H1 (cell line): Measurements from ENCODE around the gene KCTD8. TPM values are rescaled to one million over a fixed set of nuclear protein-coding genes. Genes with fewer than 3 reads are reported as not detected.

Experiments used
- CTCF ChIA-PET: fragments of 300-600 bp; sonication (Branson Sonifier 250); formaldehyde crosslinking; loops from one replicate; lab custom pipeline; 2021; ENCODE audit not compliant: partially characterized antibody; lab: Charles Lee
- POLR2A ChIA-PET: fragments of 300-600 bp; sonication (Branson Sonifier 250); formaldehyde crosslinking; loops from one replicate; lab custom pipeline; 2021; ENCODE audit warnings: inconsistent platforms; ENCODE audit not compliant: partially characterized antibody; lab: Charles Lee
- DNase-seq, 2 experiments: peaks; one replicate each; pipeline versions ENCODE4 v3.0.0 to v3.0.0-alpha.2; 2010 to 2022; ENCODE audit warnings: low spot score in 2 of 2, low read depth in 1 of 2, mixed read lengths in 1 of 2
- FAIRE-seq: peaks from 2 replicates; lab custom pipeline; 2011; peaks lifted over from hg19 to GRCh38; lab: Jason Lieb, UNC
- H2AFZ ChIP-seq: 2 replicates; pipeline ENCODE4 v1.8.1; 2012; ENCODE audit warnings: low read length, inconsistent platforms
- H2AK5ac ChIP-seq: 2 replicates; pipeline ENCODE4 v1.6.1; 2013; ENCODE audit warnings: low read depth, low read length
- H2BK120ac ChIP-seq: replicated peaks from 2 replicates; pipeline ENCODE3; 2013; ENCODE audit warnings: low read depth, low read length, inconsistent platforms
- H2BK12ac ChIP-seq: 2 replicates; pipeline ENCODE4 v1.6.1; 2013; ENCODE audit warnings: low read depth, low read length
- H2BK15ac ChIP-seq: 2 replicates; pipeline ENCODE4 v1.6.1; 2013; ENCODE audit warnings: low read length
- H2BK20ac ChIP-seq: 2 replicates; pipeline ENCODE4 v1.6.1; 2013; ENCODE audit warnings: low read length
- H2BK5ac ChIP-seq: 2 replicates; pipeline ENCODE4 v1.6.1; 2013; ENCODE audit warnings: low read depth, low read length
- H3K14ac ChIP-seq: 2 replicates; pipeline ENCODE4 v1.6.1; 2013; ENCODE audit warnings: inconsistent platforms; ENCODE audit not compliant: insufficient read length
- H3K18ac ChIP-seq: 2 replicates; pipeline ENCODE4 v1.6.1; 2013; ENCODE audit warnings: low read length; ENCODE audit errors: extremely low read depth
- H3K23ac ChIP-seq: 2 replicates; pipeline ENCODE4 v1.6.1; 2013; ENCODE audit warnings: inconsistent platforms; ENCODE audit not compliant: insufficient read length
- H3K23me2 ChIP-seq: 2 replicates; pipeline ENCODE4 v1.6.1; 2013; ENCODE audit warnings: low read depth, low read length
- H3K27ac ChIP-seq: 2 replicates; pipeline ENCODE4 v1.6.1; 2011; ENCODE audit warnings: low read depth, low read length, inconsistent platforms
- H3K27me3 ChIP-seq, 4 experiments: replicated peaks in 1 of 4; 1 replicate in 1 of 4; 2 replicates in 3 of 4; pipeline versions ENCODE4 v1.6.1 to v1.8.1; 2011 to 2013; ENCODE audit warnings: low read length in 3 of 4, mild to moderate bottlenecking in 3 of 4, inconsistent platforms in 2 of 4, mixed read lengths in 2 of 4, moderate library complexity in 1 of 4; ENCODE audit not compliant: control insufficient read depth in 3 of 4, insufficient read depth in 3 of 4; ENCODE audit errors: extremely low read depth in 1 of 4
- H3K36me3 ChIP-seq, 4 experiments: 2 replicates each; pipeline versions ENCODE4 v1.6.1 to v1.8.1; 2011 to 2013; ENCODE audit warnings: mild to moderate bottlenecking in 4 of 4, low read length in 3 of 4, moderate library complexity in 2 of 4, control low read depth in 1 of 4, inconsistent platforms in 1 of 4; ENCODE audit not compliant: insufficient read depth in 4 of 4, control insufficient read depth in 2 of 4
- H3K4ac ChIP-seq: replicated peaks from 2 replicates; pipeline ENCODE3; 2013; ENCODE audit warnings: low read length, low read depth, mixed read lengths, inconsistent platforms; ENCODE audit not compliant: insufficient read length
- H3K4me1 ChIP-seq, 4 experiments: replicated peaks in 1 of 4; 1 replicate in 1 of 4; 2 replicates in 3 of 4; pipeline versions ENCODE4 v1.6.1 to v1.8.1; 2011 to 2013; ENCODE audit warnings: low read length in 3 of 4, inconsistent platforms in 2 of 4, mixed read lengths in 1 of 4; ENCODE audit not compliant: insufficient read depth in 4 of 4, control insufficient read depth in 3 of 4
- H3K4me2 ChIP-seq, 2 experiments: 2 replicates each; pipeline versions ENCODE4 v1.6.1 to v1.8.1; 2011 to 2013; ENCODE audit warnings: low read depth in 2 of 2, low read length in 2 of 2, control low read depth in 1 of 2, inconsistent platforms in 1 of 2, mild to moderate bottlenecking in 1 of 2; ENCODE audit not compliant: insufficient read depth in 1 of 2
- H3K4me3 ChIP-seq, 4 experiments: fragments of 200-600, 300-600 bp in 1 of 4; sonication (generic), shearing (Covaris generic), sonication (Bioruptor Twin) in 1 of 4; 2 replicates each; pipeline versions ENCODE4 v1.5.1 to v1.8.1; 2011 to 2016; ENCODE audit warnings: low read length in 4 of 4, low read depth in 3 of 4, control low read depth in 2 of 4, inconsistent platforms in 2 of 4, mild to moderate bottlenecking in 2 of 4, mixed read lengths in 1 of 4, moderate library complexity in 1 of 4; ENCODE audit not compliant: insufficient read depth in 2 of 4; ENCODE audit errors: extremely low read depth in 1 of 4
- H3K56ac ChIP-seq: replicated peaks from 2 replicates; pipeline ENCODE3; 2013; ENCODE audit warnings: low read depth, mild to moderate bottlenecking, mixed read lengths, low read length, inconsistent platforms; ENCODE audit not compliant: insufficient read length
- H3K79me1 ChIP-seq: 2 replicates; pipeline ENCODE4 v1.6.1; 2013; ENCODE audit warnings: low read depth, low read length, control low read depth
- H3K79me2 ChIP-seq, 2 experiments: 2 replicates each; pipeline versions ENCODE4 v1.6.1 to v1.8.1; 2012 to 2013; ENCODE audit warnings: low read length in 2 of 2, mild to moderate bottlenecking in 2 of 2, inconsistent platforms in 1 of 2; ENCODE audit not compliant: insufficient read depth in 2 of 2, control insufficient read depth in 1 of 2
- H3K9ac ChIP-seq, 4 experiments: replicated peaks in 1 of 4; 1 replicate in 1 of 4; 2 replicates in 3 of 4; pipeline versions ENCODE4 v1.6.1 to v1.8.1; 2011 to 2013; ENCODE audit warnings: low read depth in 3 of 4, low read length in 3 of 4, control low read depth in 2 of 4, mild to moderate bottlenecking in 2 of 4, moderate library complexity in 2 of 4, inconsistent platforms in 1 of 4; ENCODE audit errors: extremely low read depth in 1 of 4
- H3K9me3 ChIP-seq, 2 experiments: 2 replicates each; pipeline versions ENCODE4 v1.6.1 to v1.8.1; 2012 to 2013; ENCODE audit warnings: mild to moderate bottlenecking in 2 of 2, moderate library complexity in 2 of 2, control low read depth in 1 of 2, inconsistent platforms in 1 of 2, low read depth in 1 of 2, low read length in 1 of 2, mixed read lengths in 1 of 2; ENCODE audit not compliant: insufficient read depth in 2 of 2
- H4K20me1 ChIP-seq, 2 experiments: replicated peaks in 1 of 2; 2 replicates each; pipeline versions ENCODE3 to v1.8.1; 2011 to 2013; ENCODE audit warnings: inconsistent platforms in 2 of 2, low read length in 2 of 2, mild to moderate bottlenecking in 1 of 2; ENCODE audit not compliant: insufficient read depth in 2 of 2, control insufficient read depth in 1 of 2
- H4K5ac ChIP-seq: 2 replicates; pipeline ENCODE4 v1.6.1; 2013; ENCODE audit warnings: low read length, low read depth, mixed read lengths, inconsistent platforms; ENCODE audit not compliant: insufficient read length
- H4K8ac ChIP-seq: 2 replicates; pipeline ENCODE4 v1.8.0; 2013; ENCODE audit warnings: mild to moderate bottlenecking, moderate library complexity, low read length, inconsistent platforms; ENCODE audit not compliant: insufficient read depth; ENCODE audit errors: extremely low read depth
- H4K91ac ChIP-seq: replicated peaks from 2 replicates; pipeline ENCODE3; 2013; ENCODE audit warnings: low read length, mixed read lengths, inconsistent platforms; ENCODE audit not compliant: insufficient read length
- MAFK ChIP-seq: IDR thresholded peaks from 2 replicates; pipeline ENCODE4 v1.6.1; 2012; ENCODE audit warnings: low read depth, mild to moderate bottlenecking, improper control_type of control experiment, low read length
- POU5F1 ChIP-seq: IDR thresholded peaks from 2 replicates; pipeline ENCODE4 v1.6.1; 2011; ENCODE audit warnings: low read depth, mild to moderate bottlenecking, low read length, moderate library complexity
- SIN3A ChIP-seq, 2 experiments: IDR thresholded peaks in 1 of 2; conservative IDR thresholded peaks in 1 of 2; 2 replicates each; pipeline ENCODE4 v1.6.1; 2011 to 2012; ENCODE audit warnings: low read length in 2 of 2, improper control_type of control experiment in 1 of 2, low read depth in 1 of 2, mild to moderate bottlenecking in 1 of 2
- SUZ12 ChIP-seq: fragments of 200-600 bp; sonication (generic); IDR thresholded peaks from 2 replicates; pipeline ENCODE4 v1.6.1; 2012; ENCODE audit warnings: mild to moderate bottlenecking, inconsistent platforms, low read length, moderate library complexity, mixed read lengths
- WGBS, 2 experiments: shearing (Covaris generic) in 1 of 2; methylation state at CpG; one replicate each; pipeline versions ENCODE4 v1.1.6 to v1.1.7; 2013 to 2015; ENCODE audit warnings: low lambda C conversion rate in 2 of 2, mixed read lengths in 2 of 2, inconsistent platforms in 1 of 2, low coverage in 1 of 2, missing lambda C conversion rate in 1 of 2; ENCODE audit not compliant: insufficient replicate concordance in 2 of 2, insufficient coverage in 1 of 2, insufficient read length in 1 of 2; ENCODE audit errors: extremely low coverage in 1 of 2, missing lambda C conversion rate in 1 of 2; 5-methylcytosine and 5-hydroxymethylcytosine counted together
- polyA plus RNA-seq, 7 experiments: library from polyadenylated mRNA; depleted of rRNA in 3 of 7; stranded (reverse) in 5 of 7; unstranded in 2 of 7; fragments of >200 nt in 5 of 7; fragments of 200-250 nt in 2 of 7; gene quantifications; 1 replicate in 5 of 7; 2 replicates in 1 of 7; 4 replicates in 1 of 7; pipeline versions ENCODE4 v1.2.1 to v1.2.3, GENCODE V29; 2011 to 2013; ENCODE audit warnings: missing spikeins in 2 of 7, mixed read lengths in 2 of 7
- total RNA-seq: library from RNA; stranded (reverse); fragmentation: NEBNext Ultra II Directional; extraction: Animal tissue kit (Norgen Biotek cat#: 25700); gene quantifications from 2 replicates; pipeline ENCODE4 v1.2.1, GENCODE V29; 2021
- TF ChIP-seq, protein P1 (sequence below): IDR thresholded peaks from 2 replicates; pipeline ENCODE4 v1.6.1; 2011; ENCODE audit warnings: low read depth, mild to moderate bottlenecking, low read length; ENCODE audit not compliant: insufficient read depth

The KCTD8 gene
- total and polyA plus RNA-seq, 2 of the 8 experiments (the other 6 are each of a cell fraction or from before 2014, with no cell fraction given): 2.9 to 3.7 TPM

DNA sequence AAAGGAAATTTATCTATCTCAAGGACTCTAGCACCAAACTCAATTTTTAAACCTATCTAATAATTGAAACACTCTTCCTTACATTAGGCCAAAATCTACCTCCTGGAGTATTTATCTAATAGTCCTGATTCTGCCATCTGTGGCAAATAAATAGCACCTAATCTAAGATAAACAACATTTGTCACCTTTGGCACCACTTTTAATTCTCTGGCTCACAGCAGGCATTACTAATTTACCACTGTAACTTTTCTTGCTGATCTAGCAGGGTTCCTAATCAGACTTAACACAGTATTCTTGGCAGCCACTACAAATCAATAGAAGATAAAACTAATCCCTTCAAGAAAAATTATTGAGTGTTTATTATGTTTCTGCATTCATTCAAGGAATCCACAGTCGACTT is 161.1 kb downstream of the KCTD8 start:
- H3K4me1 ChIP-seq: no peaks in the 10 kb centered on the region
- no peak overlapping the region for H3K4me3 ChIP-seq
- no peak overlapping the region for H2BK120ac ChIP-seq
- no peak overlapping the region for H3K4me2 ChIP-seq
- no peak overlapping the region for H2BK12ac ChIP-seq
- H2BK20ac ChIP-seq: no peak overlapping the region
- H3K27ac ChIP-seq: no peak overlapping the region
- no peaks in the 10 kb centered on the region for H3K79me1 ChIP-seq
- no peak overlapping the region for H2AFZ ChIP-seq
- H4K91ac ChIP-seq: no peak overlapping the region
- H3K23me2 ChIP-seq: no peaks in the 10 kb centered on the region; the same call in 1 of the 2 replicates
- TF ChIP-seq, protein P1, sequence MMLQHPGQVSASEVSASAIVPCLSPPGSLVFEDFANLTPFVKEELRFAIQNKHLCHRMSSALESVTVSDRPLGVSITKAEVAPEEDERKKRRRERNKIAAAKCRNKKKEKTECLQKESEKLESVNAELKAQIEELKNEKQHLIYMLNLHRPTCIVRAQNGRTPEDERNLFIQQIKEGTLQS: no peak
- TF ChIP-seq SIN3A (conservative IDR thresholded peaks at IDR 0.05 in 1 of 2, IDR thresholded peaks at IDR 0.05 in 1 of 2; ENCODE audit: low read depth in 1 of 2, low read length in 2 of 2) (no peak), POU5F1 (no peak), SUZ12 (no peak), MAFK (no peak)
- no peak overlapping the region for H2AK5ac ChIP-seq
- DNase-seq (no peak), FAIRE-seq (no peak)
- POLR2A ChIA-PET: no interaction called here
- no peak overlapping the region for H3K56ac ChIP-seq
- H3K14ac ChIP-seq: no peak overlapping the region
- 71% methylated on average over 1 of the region's 1 CpG; no CpG with 5 or more reads in 1 of the 2 experiments for WGBS, 2 experiments
- H4K20me1 ChIP-seq: peaks cover 0 to 2% of the 10 kb centered on the region in 2 experiments
- H3K18ac ChIP-seq: no peak overlapping the region
- no peaks in the 10 kb centered on the region for H3K27me3 ChIP-seq
- H4K8ac ChIP-seq: no peak overlapping the region
- CTCF ChIA-PET: no interaction called here
- H3K79me2 ChIP-seq: no peaks in the 10 kb centered on the region
- no peak overlapping the region for H2BK5ac ChIP-seq
- H3K9ac ChIP-seq: no peak overlapping the region
- no peak overlapping the region for H3K4ac ChIP-seq
- H3K36me3 ChIP-seq: no peaks in the 10 kb centered on the region
- no peak overlapping the region for H3K23ac ChIP-seq
- H4K5ac ChIP-seq: no peak overlapping the region
- no peaks in the 10 kb centered on the region; a peak in 1 of 4 replicates for H3K9me3 ChIP-seq
- H2BK15ac ChIP-seq: no peak overlapping the region
